ENCODE results near the gene MCOLN2.

DNA sequence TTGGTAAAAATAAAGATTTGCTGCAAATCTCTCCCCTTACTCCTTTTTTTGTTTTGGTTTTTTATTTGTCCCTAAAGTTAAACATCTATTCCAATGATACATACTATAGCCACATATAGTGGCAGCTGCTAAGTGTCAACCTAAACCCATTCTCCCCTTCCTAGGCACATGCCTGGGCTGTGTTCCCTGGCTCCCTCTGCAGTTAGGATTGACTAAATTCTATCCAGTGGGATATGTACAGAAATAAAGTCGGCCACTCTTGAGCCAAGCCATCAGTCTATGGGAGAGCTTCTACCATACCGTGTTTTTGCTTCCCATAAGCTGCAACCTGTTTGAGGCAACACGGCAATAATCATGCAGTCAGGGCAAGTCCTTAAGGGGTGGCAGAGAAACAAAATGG, 27.8 kb upstream of the MCOLN2 start:
- TF ChIP-seq, protein P1, sequence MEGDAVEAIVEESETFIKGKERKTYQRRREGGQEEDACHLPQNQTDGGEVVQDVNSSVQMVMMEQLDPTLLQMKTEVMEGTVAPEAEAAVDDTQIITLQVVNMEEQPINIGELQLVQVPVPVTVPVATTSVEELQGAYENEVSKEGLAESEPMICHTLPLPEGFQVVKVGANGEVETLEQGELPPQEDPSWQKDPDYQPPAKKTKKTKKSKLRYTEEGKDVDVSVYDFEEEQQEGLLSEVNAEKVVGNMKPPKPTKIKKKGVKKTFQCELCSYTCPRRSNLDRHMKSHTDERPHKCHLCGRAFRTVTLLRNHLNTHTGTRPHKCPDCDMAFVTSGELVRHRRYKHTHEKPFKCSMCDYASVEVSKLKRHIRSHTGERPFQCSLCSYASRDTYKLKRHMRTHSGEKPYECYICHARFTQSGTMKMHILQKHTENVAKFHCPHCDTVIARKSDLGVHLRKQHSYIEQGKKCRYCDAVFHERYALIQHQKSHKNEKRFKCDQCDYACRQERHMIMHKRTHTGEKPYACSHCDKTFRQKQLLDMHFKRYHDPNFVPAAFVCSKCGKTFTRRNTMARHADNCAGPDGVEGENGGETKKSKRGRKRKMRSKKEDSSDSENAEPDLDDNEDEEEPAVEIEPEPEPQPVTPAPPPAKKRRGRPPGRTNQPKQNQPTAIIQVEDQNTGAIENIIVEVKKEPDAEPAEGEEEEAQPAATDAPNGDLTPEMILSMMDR (tag by site-specific recombination; IDR thresholded peaks at IDR 0.05): no peak
- TF ChIP-seq, protein P2, sequence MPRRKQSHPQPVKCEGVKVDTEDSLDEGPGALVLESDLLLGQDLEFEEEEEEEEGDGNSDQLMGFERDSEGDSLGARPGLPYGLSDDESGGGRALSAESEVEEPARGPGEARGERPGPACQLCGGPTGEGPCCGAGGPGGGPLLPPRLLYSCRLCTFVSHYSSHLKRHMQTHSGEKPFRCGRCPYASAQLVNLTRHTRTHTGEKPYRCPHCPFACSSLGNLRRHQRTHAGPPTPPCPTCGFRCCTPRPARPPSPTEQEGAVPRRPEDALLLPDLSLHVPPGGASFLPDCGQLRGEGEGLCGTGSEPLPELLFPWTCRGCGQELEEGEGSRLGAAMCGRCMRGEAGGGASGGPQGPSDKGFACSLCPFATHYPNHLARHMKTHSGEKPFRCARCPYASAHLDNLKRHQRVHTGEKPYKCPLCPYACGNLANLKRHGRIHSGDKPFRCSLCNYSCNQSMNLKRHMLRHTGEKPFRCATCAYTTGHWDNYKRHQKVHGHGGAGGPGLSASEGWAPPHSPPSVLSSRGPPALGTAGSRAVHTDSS (tag by site-specific recombination; IDR thresholded peaks at IDR 0.05): no peak
- TF ChIP-seq ZNF776 (tag by site-specific recombination; IDR thresholded peaks at IDR 0.05; ENCODE audit: borderline replicate concordance): no peak
- no peak for TF ChIP-seq ZNF843 (tag by site-specific recombination; IDR thresholded peaks at IDR 0.05)
- no peak for TF ChIP-seq ZNF623 (tag by site-specific recombination; IDR thresholded peaks at IDR 0.05)
- TF ChIP-seq ZNF366 (tag by site-specific recombination; conservative IDR thresholded peaks at IDR 0.05): no peak

Data from HEK293 (cell line).